ENCODE data around the gene SINHCAF. TPM values are rescaled to one million over a fixed set of nuclear protein-coding genes. Genes with fewer than 3 reads are reported as not detected.

SINHCAF gene
- total RNA-seq, 1 experiment from 2014 or later: 41.9 TPM

DNA sequence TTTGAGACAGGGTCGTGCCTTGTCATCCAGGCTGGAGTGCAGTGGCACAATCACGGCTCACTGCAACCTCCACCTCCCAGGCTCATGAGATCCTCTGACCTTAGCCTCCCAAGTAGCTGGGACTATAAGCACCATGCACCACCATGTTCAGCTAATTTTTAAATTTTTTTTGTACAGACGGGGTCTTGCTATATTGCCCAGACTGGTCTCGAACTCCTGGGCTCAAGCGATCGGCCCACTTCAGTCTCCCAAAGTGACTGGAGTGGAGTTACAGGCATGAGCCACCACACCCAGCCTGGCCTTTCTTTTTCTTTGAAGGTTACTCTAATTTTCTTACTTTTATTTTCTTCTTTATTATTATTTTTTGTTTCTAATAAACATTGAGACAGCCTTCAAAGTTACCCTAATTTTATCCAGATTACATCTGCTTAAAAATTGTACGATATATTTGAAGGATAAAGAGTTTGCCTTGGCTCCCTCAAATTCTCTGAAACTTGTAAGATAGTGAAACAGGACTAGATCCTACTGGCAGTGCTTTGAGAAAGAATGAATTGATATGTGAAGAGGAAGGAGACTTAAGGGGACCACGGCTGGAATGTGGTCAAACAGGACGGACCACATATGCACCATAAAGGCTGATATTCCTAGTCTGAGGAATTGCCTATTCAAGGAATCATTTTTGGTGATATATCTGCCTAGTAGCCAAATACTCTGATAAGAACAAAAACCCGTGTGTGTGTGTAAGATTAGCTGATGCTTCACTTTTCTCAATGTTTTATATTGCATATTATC, 14.1 kb upstream of the SINHCAF start:
- DNase-seq (ENCODE audit: low read depth): no peak

DNA sequence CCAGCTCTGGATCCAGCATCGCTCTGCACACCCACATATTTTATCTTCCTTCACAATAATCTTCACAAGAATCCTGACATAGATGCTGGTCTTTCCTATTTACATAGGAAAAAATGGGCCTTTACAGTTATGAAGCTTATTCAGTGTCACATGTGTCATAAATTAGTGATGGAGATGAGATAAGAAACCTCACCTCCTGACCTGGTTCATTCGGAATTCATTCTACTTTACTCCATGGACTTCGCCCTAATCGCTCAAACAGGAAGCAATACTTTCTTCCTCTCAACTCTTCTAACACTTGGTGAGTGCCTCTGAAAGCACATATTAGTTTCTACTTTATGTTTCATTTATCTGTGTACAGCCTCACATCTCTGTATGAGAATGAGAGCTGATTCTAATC, 12.0 kb upstream of the SINHCAF start:
- no peak for DNase-seq (ENCODE audit: low read depth)

DNA sequence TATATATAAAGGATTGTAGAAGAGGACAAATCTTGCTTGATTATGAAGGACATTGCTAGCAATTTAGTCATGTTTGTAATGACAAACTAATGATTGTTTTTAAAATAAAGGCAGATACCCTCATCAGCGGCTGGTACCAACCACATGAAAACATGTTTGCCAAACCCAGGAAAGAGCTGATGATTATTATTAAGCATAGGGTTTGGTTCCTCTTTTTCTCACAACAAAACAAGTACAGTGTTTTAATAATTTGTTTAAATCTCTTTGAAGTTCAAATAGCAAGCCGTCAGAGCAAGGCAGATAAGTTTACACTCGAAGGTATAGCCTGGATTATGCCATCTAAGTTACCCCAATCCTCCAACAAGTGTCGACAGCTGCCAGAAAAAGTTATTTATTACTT, 5.3 kb upstream of the SINHCAF start:
- no peak for DNase-seq (ENCODE audit: low read depth)

- DNase-seq (ENCODE audit: low read depth): no peak
These were observed 1.0 kb upstream of the SINHCAF start for GRCh38 chr12:31326736-31327659.

DNA sequence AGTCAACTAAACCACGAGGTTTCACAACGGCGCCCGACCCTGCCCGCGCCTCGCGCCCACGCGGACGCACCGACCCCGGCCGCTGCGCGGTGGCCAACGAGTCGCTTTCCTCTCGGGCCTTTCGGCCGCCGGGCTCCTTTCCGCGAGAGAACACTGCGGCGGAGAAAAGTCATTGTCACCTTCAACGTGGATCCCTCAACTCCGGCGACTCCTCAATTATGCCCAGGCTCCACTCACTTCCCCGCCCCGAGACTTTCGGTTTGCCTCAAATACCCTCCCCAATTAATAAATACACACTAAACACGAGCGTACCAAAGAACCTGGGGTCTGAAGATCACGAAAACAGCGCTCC, 450 bp downstream of the SINHCAF start:
- no peak for DNase-seq (ENCODE audit: low read depth)

DNA sequence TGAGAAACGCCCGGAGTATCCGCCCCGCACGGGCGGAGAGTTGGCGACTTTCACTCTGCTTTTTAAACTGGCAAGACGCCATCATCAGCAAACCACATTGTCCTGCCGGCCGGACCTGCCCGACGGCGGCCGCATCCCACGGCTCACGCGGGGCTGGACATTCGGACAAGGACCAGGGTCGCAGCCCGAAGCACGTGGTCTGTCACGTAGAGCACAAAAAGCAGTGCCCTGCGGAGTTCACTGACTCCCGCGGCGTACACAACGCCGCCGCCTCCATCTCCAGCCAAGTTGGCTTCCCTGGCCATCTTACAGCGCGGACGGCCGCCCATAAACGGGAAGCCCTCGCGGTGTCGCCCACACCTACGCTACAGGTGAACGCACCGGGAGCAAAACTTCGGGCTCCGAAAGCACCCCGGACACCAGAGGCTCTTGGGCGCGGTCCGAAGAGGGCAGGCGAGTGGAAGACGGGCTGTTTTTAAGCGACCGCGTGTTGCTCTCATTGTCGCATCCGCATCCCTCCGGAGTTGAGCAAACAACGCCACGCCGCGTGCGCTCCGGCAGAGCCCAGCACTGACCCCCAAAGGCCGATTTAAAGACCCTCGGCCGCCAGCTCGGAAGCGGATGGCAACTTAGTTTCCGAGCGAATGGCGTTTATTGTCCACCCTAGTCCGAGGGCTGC, 966 bp downstream of the SINHCAF start:
- DNase-seq (ENCODE audit: low read depth): peak; percentile 41

GRCh38 chr12:31324116-31324844, 1.7 kb downstream of the SINHCAF start:
- peak; percentile 60 for DNase-seq (ENCODE audit: low read depth)

- peak; percentile 32 for DNase-seq (ENCODE audit: low read depth)
These were observed 2.4 kb downstream of the SINHCAF start for GRCh38 chr12:31323391-31324115.

- DNase-seq (ENCODE audit: low read depth): peak; percentile 87
These were observed 3.1 kb downstream of the SINHCAF start for GRCh38 chr12:31322801-31323207.

- peak; percentile 38 for DNase-seq (ENCODE audit: low read depth)
These were observed 4.1 kb downstream of the SINHCAF start for GRCh38 chr12:31321897-31322228.

- no peak for DNase-seq (ENCODE audit: low read depth)
These were observed 4.6 kb downstream of the SINHCAF start for GRCh38 chr12:31321186-31321896.

DNA sequence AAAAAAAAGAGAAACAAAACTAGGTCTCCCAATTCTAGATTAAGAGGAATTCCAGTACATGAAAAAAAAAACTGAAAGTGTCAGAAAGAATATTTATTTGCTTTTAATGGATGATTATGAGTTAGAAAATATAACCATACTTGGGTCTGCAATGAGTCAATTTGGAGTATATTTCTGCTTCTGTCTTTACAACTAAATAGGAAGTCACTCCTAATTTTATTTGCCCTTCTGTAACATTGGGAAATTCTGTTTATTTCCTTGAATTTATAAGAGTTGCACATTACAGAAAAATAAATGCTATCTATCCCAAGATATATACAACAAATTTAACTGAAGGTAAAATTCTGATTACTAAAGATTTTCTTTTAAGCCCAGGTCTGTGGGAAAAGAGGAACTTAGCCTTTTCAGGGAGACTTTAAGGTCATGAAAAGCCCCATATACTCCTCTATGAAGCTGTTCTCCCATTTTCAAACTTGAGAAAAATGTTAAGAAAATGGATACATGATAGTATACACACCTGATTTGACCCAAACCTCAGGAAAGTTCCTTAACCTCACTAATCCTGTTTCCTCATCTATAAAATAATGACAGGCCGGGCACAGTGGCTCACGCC, 7.2 kb downstream of the SINHCAF start:
- DNase-seq (ENCODE audit: low read depth): no peak

GRCh38 chr12:31317471-31318395, 8.2 kb downstream of the SINHCAF start:
- peak; percentile 45 for DNase-seq (ENCODE audit: low read depth)

DNA sequence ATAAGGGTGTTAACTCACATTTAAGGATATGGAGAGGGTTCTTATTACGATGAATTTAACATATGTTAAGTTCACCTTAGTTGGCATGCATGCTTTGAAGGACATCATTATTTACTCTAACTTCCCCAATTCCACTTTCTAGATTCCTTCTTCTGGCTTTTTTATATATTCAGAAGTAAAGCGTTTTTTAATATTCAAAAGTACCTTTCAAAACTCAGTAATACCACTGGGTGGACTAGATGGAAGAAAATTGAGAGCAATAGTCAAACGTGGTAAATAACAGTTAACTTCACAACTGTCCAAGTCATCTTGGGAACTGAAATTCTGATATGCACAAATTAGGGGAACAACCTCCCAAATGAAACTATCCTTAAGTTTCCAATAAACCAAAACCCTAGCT, 9.1 kb downstream of the SINHCAF start:
- DNase-seq (ENCODE audit: low read depth): no peak

DNA sequence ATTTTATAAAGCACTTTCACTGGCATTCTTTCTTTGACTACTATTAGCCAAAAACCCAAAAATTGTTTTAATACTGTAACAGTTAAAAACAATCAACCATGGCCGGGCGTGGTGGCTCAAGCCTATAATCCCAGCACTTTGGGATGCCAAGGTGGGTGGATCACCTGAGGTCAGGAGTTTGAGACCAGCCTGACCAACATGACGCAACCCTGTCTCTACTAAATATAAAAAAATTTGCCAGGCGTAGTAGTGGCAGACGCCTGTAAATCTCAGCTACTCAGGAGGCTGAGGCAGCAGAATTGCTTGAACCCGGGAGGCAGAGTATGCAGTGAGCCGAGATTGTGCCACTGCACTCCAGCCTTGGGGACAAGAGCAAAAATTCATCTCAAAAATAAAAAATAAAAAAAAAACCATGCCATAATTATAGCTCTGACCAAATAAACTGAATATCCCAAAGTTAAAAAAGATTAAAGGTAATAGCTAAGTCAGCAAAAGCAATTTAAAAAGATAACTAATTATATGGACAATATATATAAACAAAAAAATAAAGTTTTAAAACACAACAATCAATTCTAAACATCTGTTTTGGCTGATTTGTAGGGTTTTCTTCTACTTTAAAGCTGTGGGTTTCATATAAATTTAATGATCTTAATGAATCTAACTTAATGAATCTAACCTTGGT, 10.0 kb downstream of the SINHCAF start:
- no peak for DNase-seq (ENCODE audit: low read depth)

GRCh38 chr12:31315044-31315715, 10.8 kb downstream of the SINHCAF start:
- DNase-seq (ENCODE audit: low read depth): no peak

- no peak for DNase-seq (ENCODE audit: low read depth)
These were observed 13.5 kb downstream of the SINHCAF start for GRCh38 chr12:31312431-31312830.

All from HT1080 (cell line).